ENCODE results near the gene GALP.
"Not testable (repeated sequence)": the region's sequence is repeated elsewhere in the genome, so short reads cannot be mapped to it uniquely, and the experiment has no call there.

The GALP gene

DNA sequence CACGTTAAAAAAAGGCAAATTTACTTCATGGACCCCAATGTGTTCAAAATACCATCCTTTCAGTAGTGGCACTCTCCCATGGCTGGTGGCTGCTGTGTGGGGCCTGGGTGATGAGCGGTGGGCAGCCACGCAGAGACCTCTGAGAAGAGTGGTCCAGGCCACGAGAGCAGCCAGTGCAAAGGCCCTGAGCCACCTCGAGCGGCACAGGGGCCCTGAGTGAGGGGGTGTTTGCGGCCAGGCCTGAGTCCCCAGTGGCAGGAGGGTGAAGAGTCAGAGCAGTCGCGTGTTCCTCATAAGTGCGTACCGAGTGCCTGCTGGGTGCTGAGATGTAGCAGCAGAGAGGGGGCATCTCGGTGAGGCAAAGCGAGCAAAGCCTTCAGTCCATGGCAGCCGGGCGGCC lies 27.7 kb upstream of the GALP start:
- DNase-seq (ENCODE audit: low read depth) = no peak

GRCh38 chr19:56148955-56149655 lies 26.7 kb upstream of the GALP start:
- not testable (repeated sequence) for DNase-seq (ENCODE audit: low read depth)

GRCh38 chr19:56149656-56150038 lies 26.2 kb upstream of the GALP start:
- DNase-seq (ENCODE audit: low read depth) = no peak

- no peak for DNase-seq (ENCODE audit: low read depth)
Observed at GRCh38 chr19:56150358-56150757, 25.4 kb upstream of the GALP start.

- no peak for DNase-seq (ENCODE audit: low read depth)
Observed at GRCh38 chr19:56152644-56153043, 23.2 kb upstream of the GALP start.

- no peak for DNase-seq (ENCODE audit: low read depth)
Observed at GRCh38 chr19:56153507-56153906, 22.3 kb upstream of the GALP start.

DNA sequence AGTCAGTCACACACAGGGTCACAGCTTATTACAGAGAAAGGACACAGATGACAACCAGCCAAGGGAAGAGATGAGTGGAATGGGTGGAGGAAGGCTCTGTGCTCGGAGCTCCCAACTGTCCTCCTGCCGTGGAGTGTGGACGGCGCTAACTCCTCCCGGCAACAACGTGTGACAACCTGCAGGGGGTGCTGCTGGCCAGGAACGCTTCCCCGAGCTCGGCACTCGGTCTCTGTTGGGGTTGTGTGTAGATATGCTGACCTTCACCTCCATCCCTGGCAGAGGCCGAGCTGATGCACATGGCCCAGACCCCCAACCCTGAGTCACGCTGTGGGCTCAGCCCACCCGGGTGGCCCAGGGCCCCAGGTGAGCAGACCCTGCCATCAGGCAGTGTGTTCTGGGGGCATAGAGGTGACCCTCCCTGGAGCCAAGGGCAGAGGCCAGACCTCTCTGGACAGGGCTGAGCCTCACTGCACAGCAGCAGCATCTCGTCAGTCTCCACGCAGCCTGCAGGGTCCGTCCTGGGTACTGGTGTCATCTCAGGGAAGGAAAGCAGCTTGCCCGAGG lies 20.6 kb upstream of the GALP start:
- DNase-seq (ENCODE audit: low read depth) = no peak

- no peak for DNase-seq (ENCODE audit: low read depth)
Observed at GRCh38 chr19:56156768-56157167, 19.0 kb upstream of the GALP start.

DNA sequence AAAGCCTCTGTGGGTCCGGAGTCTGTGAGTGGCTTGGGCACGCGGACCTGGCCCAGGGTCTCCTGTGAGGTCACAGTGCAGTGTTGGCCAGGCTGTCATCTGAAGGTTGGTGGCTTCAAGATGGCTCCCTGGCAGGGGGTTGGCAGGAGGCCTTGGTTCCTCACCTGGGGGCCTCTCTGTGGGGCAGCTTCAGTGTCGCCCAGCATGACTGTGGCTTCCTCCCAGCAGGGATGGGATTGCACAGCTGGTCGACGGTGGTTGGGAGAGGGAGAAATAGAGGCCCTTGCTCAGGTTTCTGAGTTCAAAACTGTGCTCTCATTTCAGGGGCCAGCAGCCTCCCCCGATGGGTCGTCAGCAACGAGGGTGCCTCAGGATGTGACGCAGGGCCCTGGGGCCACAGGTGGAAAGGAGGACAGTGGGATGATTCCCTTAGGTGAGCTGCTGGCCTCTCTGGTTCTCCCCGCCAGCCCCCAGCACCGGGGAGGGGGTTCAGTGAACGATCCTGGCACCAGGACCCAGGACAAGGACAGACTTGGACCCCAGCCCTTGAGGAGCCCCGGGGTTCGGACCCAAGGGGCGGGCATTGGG lies 17.5 kb upstream of the GALP start:
- no peak for DNase-seq (ENCODE audit: low read depth)

GRCh38 chr19:56159009-56159559 lies 16.7 kb upstream of the GALP start:
- DNase-seq (ENCODE audit: low read depth) = no peak

DNA sequence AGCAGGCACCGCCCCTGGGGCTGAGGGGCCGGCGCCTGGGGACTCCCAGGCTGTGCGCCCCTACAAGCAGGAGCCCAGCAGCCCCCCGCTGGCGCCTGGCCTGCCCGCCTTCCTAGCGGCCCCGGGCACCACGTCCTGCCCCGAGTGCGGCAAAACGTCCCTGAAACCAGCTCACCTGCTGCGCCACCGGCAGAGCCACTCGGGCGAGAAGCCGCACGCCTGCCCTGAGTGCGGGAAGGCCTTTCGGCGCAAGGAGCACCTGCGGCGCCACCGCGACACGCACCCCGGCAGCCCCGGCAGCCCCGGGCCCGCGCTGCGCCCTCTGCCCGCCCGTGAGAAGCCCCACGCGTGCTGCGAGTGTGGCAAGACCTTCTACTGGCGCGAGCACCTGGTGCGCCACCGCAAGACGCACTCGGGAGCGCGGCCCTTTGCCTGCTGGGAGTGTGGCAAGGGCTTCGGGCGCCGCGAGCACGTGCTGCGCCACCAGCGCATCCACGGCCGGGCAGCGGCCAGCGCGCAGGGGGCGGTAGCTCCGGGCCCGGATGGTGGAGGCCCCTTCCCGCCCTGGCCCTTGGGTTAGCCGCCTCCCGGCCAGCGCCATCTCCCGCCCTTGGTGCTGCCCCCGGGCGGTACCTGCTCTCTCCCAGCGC lies 16.1 kb upstream of the GALP start:
- DNase-seq (ENCODE audit: low read depth) = no peak

- DNase-seq (ENCODE audit: low read depth) = no peak
Observed at GRCh38 chr19:56161534-56161933, 14.3 kb upstream of the GALP start.

GRCh38 chr19:56162258-56162657 lies 13.6 kb upstream of the GALP start:
- no peak for DNase-seq (ENCODE audit: low read depth)

GRCh38 chr19:56163097-56163496 lies 12.7 kb upstream of the GALP start:
- DNase-seq (ENCODE audit: low read depth) = no peak

DNA sequence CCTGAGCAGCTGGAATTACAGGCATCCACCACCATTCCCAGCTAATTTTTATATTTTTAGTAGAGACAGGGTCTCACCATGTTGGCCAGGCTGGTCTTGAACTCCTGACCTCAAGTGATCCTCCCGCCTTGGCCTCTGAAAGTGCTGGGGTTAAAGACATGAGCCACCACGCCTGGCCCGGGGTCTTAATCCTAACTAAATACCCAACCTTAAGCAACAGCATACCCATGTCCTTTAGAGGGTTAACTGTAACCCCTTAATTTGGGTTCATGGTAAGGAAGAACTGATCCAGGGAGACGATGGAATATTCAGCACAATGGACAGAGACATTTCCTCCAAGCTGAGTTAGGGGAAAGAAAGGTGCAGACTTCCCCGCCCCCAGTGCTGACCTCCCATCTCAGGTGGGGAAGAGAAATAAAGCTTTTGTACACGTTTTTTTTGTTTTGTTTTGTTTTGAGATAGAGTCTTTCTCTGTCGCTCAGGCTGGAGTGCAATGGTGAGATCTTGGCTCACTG lies 8.7 kb upstream of the GALP start:
- DNase-seq (ENCODE audit: low read depth) = no peak

DNA sequence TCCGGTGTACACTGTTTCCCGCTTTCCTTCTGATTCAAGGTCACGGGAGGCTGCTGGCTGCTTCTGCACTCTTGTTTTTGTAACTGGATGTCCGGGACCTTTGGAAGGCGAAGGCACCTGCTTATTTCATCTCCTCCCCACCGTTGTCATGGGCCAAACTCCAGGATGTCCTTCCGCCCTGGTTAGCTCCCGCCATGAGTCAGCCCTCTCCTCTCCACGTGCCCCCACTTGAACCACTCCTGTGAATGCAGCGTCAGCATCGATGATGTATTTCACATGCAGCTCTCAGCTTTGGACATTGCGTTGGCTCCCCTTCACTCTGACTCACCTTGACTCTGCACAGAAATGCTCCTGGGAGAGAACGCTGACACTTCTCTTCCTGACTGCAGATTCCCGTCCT lies 5.5 kb upstream of the GALP start:
- no peak for DNase-seq (ENCODE audit: low read depth)

DNA sequence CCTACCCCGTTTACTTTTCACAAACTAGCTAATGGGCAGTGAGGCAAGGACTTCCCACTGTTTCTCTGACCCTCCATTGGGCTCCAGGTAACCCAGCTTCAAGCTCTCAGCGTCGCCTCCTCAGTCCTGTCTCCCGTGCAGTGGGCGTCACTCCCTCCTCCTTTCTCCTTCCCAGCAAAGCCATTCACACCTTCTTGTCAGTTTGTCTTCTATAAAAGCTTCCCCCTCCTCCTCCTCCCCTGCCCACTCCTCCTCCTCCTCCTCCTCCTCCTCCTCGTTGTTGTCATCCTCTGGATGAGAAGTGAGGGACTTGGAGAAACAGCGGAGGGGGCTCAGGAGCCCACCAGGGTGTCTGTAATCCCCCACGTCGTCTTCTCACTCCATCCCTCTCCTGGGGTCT lies 1.7 kb upstream of the GALP start:
- DNase-seq (ENCODE audit: low read depth) = no peak

DNA sequence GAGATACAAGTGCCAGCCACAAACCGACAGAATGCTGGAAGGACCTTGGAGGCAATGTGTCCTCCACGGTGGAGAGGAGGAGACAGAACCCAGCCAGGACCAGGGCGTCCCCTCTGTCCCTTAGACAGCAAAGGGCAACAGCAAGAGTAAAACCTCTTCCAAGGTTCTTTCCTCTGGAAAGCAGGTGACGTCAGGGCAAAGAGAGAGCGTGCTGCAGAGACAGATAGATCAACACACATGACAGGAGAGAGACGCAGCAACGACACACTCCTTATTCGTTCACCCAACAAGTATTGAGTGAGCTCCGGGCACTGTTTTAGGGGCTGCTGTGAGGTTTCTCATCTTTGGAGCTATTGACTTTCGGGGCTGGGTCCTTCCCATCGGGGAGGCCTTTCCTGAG lies 1.3 kb upstream of the GALP start:
- no peak for DNase-seq (ENCODE audit: low read depth)

GRCh38 chr19:56176310-56176709 lies 502 bp downstream of the GALP start:
- DNase-seq (ENCODE audit: low read depth) = not testable (repeated sequence)

DNA sequence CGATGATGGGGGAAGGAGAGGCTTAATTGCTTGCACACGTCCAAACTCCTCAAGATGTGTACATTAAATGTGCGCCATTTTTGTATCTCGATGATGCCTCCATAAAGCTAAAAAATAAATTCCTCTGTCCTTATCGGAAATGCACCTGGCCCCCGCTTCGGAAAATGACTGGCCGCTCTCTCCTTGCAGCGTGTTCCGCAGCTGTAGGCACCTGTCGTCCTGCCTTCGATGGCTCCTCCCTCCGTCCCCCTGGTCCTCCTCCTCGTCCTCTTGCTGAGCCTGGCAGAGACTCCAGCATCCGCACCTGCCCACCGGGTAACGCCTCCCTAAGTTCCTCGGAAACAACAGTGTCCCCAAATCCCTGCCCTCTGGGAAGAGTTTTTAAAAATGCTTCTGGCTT lies 1.1 kb downstream of the GALP start:
- no peak for DNase-seq (ENCODE audit: low read depth)

GRCh38 chr19:56177564-56178243 lies 1.9 kb downstream of the GALP start:
- DNase-seq (ENCODE audit: low read depth) = no peak

DNA sequence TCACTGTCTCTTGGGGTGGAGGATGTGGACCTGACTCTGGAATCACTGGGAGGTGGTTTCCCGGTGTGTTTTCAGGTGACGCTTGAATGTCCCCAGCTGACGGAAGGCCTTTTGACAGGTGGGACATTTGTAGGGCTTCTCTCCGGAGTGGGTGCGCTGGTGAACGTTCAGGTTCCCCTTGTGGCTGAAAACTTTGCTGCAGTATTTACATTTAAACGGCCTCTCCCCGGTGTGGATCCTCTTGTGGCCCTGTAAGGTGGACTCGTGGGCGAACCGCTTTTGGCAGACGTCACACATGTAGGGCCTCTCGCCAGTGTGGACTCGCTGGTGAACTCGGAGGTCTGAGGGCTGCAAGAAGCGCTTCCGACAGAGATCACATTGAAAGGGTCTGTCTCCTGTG lies 14.0 kb downstream of the GALP start:
- DNase-seq (ENCODE audit: low read depth) = no peak

All from stimulated activated CD8-positive, alpha-beta memory T cell treated with anti-CD3 and anti-CD28 coated beads, Interleukin-15, amount 100 ng/mL, for 1 hour (primary cell).